T47D (cell line): ENCODE results near the gene SIGLEC12.
"Not testable (repeated sequence)": the region's sequence is repeated elsewhere in the genome, so short reads cannot be mapped to it uniquely, and the experiment has no call there.

Experiments
- DNase-seq, 2 experiments: peaks; one replicate each; pipeline versions ENCODE4 v3.0.0 to v3.0.0-alpha.2; 2011 to 2012; ENCODE audit warnings: low read depth in 1 of 2, low spot score in 1 of 2
- JUND ChIP-seq: IDR thresholded peaks from 2 replicates; pipeline ENCODE4 v1.6.1; 2012; ENCODE audit warnings: low read depth
- in situ Hi-C: cut with HindIII; loops from 2 replicates; pipeline ENCODE4 v1.10.0; 2016; ENCODE audit warnings: low sequenced_read_pairs, low pct_unique_long_range_greater_than_20kb

The SIGLEC12 gene

DNA sequence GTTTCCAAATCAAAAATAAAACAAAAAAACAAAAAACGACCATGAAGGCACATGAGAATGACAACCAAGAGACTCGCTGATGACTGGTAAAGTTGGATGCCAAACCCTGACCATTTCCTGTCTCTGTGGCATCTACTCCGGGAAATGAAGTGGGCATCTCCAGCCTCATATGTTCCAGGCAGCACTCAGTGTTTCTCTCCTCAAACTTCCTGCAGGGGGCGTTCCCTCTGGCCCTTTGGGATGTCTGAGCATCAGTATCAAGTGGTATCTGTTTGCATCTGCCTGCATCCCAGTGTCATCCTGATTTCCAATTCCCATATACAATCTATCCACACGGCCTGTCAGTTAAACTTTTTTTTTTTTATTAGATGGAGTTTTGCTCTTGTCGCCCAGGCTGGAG, 9.8 kb upstream of the SIGLEC12 start:
- no peak for TF ChIP-seq JUND
- no peak for DNase-seq
- in situ Hi-C loops: no loop called here

DNA sequence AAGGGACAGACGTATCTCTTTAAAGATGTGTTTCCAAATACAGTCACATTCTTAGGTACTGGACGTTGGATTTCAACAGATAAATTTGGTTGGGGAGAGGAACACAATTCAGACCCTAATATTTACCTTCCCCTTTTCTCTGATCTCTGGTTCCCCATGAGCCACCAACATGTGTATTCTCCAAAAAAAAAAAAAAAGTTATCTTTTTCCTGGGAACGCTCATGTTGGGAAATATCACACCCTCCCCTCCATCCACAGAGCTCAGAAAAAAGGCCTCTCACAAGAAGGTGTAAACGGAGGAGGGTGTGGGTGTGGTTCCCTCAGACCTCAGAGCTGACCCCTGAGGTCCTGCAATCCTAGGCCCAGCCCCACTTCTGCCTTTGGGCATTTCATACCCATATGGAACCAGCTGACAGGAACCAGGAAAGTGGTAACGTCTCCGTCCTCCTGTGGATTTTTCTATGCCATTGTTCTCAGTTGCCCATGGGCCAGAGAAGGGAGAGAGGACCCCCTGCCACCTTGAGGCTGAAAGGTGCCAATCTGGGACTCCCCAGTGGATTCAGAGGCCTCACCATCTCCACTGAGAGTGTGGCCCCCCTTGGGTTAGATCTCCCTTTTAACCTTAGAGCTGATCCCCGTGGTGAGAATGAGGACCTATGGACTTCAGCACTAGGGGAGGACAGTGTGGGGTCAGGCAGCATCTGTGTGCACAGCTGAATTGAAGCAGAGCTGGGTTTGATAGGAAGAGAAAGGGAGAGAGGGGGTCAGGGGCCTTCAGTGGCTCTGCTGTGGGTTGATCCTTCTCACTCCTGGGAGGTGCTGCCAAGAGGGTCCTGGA, 8.4 kb upstream of the SIGLEC12 start:
- no peak for DNase-seq
- TF ChIP-seq JUND: no peak
- in situ Hi-C loops: no loop called here

GRCh38 chr19:51508059-51508733, 6.6 kb upstream of the SIGLEC12 start:
- no peak for DNase-seq
- no peak for TF ChIP-seq JUND
- in situ Hi-C loops: no loop called here

GRCh38 chr19:51507640-51508058, 6.0 kb upstream of the SIGLEC12 start:
- in situ Hi-C loops: no loop called here
- no peak for TF ChIP-seq JUND
- DNase-seq: no peak

DNA sequence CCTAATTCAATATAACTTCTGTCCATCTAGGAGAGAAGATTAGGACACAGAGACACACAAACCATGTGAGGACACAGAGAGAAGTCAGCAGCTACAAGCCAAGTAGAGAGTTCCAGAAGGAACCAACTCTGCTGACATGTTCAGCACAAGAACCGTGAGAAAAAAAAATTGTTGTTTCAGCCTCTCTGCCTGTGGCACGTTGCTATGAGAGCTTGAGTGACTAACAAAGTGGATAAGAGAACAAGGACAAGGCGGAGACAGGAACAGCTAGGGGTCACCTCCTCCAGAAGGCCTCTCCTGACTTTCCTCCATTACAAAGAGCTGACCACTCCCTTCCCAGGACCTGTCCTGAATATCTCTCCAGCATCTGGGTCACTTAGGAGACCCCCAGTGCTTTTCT, 5.6 kb upstream of the SIGLEC12 start:
- in situ Hi-C loops: no loop called here
- TF ChIP-seq JUND: no peak

GRCh38 chr19:51505904-51506303, 4.3 kb upstream of the SIGLEC12 start:
- in situ Hi-C loops: no loop called here
- no peak for DNase-seq
- TF ChIP-seq JUND: no peak

More for the DNA sequence above, 5.6 kb upstream of the SIGLEC12 start:
- DNase-seq: no peak

GRCh38 chr19:51503896-51504295, 2.3 kb upstream of the SIGLEC12 start:
- TF ChIP-seq JUND: no peak
- in situ Hi-C loops: no loop called here
- no peak for DNase-seq

DNA sequence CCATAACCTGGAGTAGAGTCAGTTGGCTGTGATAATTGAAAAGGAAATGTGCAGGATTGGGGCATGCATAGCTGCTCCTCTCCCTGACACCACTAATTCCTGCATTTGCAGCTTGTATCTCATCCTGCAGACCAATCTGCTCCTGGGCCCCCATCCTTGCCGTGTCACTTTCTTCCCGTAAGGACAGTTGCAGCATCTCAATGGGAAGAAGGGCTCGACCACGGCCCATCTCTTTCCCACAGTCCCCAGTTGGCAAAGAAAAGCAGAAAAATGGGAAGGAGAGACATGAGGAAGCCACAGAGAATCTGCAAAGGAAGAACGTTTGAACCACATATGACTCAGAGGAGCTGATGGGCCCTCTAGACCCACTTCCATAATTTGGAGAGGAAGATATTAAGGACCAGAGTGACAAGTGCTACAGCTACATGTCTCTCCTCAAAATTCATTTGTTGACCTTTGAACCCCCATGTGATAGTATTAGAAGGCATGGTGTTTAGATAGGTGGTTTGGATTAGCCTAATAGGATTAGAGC, 1.8 kb upstream of the SIGLEC12 start:
- in situ Hi-C loops: no loop called here
- no peak for TF ChIP-seq JUND
- no peak for DNase-seq

GRCh38 chr19:51500931-51501330, 669 bp downstream of the SIGLEC12 start:
- DNase-seq, in situ Hi-C loops: not testable (repeated sequence)

DNA sequence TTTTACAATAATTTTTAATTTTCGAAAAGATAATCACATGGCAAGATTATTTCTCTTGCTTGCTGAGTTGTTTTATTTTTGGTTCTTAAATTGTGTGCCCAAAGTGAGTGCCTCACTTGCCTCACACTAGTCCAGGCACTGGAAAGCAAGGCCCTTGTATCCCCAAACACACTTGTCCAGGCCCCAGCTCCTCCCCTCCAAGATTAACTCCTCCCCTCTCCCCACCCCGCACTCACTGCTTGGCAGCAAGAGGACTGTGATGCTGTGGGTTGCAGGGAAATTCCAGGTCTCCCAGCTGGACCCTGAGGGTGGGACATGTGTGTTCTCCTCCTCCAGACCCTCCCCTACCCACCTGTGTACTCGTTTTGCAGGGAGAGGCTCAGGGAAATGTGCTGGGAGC, 3.9 kb downstream of the SIGLEC12 start:
- no peak for TF ChIP-seq JUND
- DNase-seq: no peak
- in situ Hi-C loops: no loop called here

GRCh38 chr19:51493776-51494175, 7.8 kb downstream of the SIGLEC12 start:
- in situ Hi-C loops: no loop called here
- TF ChIP-seq JUND: no peak
- no peak for DNase-seq

- TF ChIP-seq JUND: no peak
- no peak for DNase-seq
- in situ Hi-C loops: no loop called here
Measured at GRCh38 chr19:51491586-51491985, 10.0 kb downstream of the SIGLEC12 start.

- DNase-seq: peak in 1 of 2 experiments; percentile 26
- in situ Hi-C loops: no loop called here
- no peak for TF ChIP-seq JUND
Measured at GRCh38 chr19:51490676-51491075, 10.9 kb downstream of the SIGLEC12 start.
